ENCODE measurements around the gene UBL4A.
A peak's percentile ranks its signal among the peaks of the same experiment; 100 is the strongest.
"Not testable (repeated sequence)": the region's sequence is repeated elsewhere in the genome, so short reads cannot be mapped to it uniquely, and the experiment has no call there.

UBL4A gene

GRCh38 chrX:154507673-154508383 is 21.4 kb upstream of the UBL4A start:
- no peak for DNase-seq

GRCh38 chrX:154506483-154507332 is 20.3 kb upstream of the UBL4A start:
- DNase-seq, result no peak

- peak; percentile 75 for DNase-seq
Measured at GRCh38 chrX:154505734-154506133, 19.3 kb upstream of the UBL4A start.

- DNase-seq, result no peak
Measured at GRCh38 chrX:154502989-154503388, 16.6 kb upstream of the UBL4A start.

GRCh38 chrX:154502098-154502497 is 15.7 kb upstream of the UBL4A start:
- no peak for DNase-seq

GRCh38 chrX:154501423-154501822 is 15.0 kb upstream of the UBL4A start:
- not testable (repeated sequence) for DNase-seq

- DNase-seq, result not testable (repeated sequence)
Measured at GRCh38 chrX:154496591-154497137, 10.2 kb upstream of the UBL4A start.

GRCh38 chrX:154495472-154495922 is 9.1 kb upstream of the UBL4A start:
- no peak for DNase-seq

GRCh38 chrX:154494715-154495114 is 8.3 kb upstream of the UBL4A start:
- DNase-seq, result no peak

GRCh38 chrX:154490414-154491083 is 4.1 kb upstream of the UBL4A start, which contains the start of gene SLC10A3:
SLC10A3 (minus strand) TSS chrX:154490629; CDS start chrX:154488940, 1,689 bp downstream.
- peak; percentile 93 for DNase-seq

GRCh38 chrX:154490021-154490413 is 3.6 kb upstream of the UBL4A start:
- DNase-seq, result peak; percentile 56

GRCh38 chrX:154489182-154489581 is 2.8 kb upstream of the UBL4A start:
- no peak for DNase-seq

- no peak for DNase-seq
Measured at GRCh38 chrX:154488336-154489075, 2.1 kb upstream of the UBL4A start.

GRCh38 chrX:154487518-154488290 is 1.3 kb upstream of the UBL4A start:
- DNase-seq, result no peak

GRCh38 chrX:154486052-154486395 is 391 bp downstream of the UBL4A start:
- no peak for DNase-seq

GRCh38 chrX:154485150-154486051 is 1.0 kb downstream of the UBL4A start:
- DNase-seq, result no peak

- no peak for DNase-seq
Measured at GRCh38 chrX:154484255-154485149, 1.9 kb downstream of the UBL4A start.

- DNase-seq, result no peak
Measured at GRCh38 chrX:154483325-154483724, 3.1 kb downstream of the UBL4A start.

- no peak for DNase-seq
Measured at GRCh38 chrX:154482786-154483185, 3.6 kb downstream of the UBL4A start.

All from fibroblast of skin of back (primary cell).